ENCODE data around the gene ZDHHC3. TPM values are rescaled to one million over a fixed set of nuclear protein-coding genes. Genes with fewer than 3 reads are reported as not detected.

The ZDHHC3 gene
- total RNA-seq, 1 experiment from 2014 or later = 58.0 TPM

- CTCF ChIA-PET = no interaction called here
- no peak for TF ChIP-seq ARID4B (CRISPR knock-in tag; IDR thresholded peaks at IDR 0.05; ENCODE audit: borderline replicate concordance)
- no peak for TF ChIP-seq EMX1 (CRISPR knock-in tag; IDR thresholded peaks at IDR 0.05)
- no peak for TF ChIP-seq ZNF671 (CRISPR knock-in tag; IDR thresholded peaks at IDR 0.05)
- no peak for TF ChIP-seq ESRRA (CRISPR knock-in tag; IDR thresholded peaks at IDR 0.05; ENCODE audit: borderline replicate concordance)
- no peak for TF ChIP-seq ZNF425 (CRISPR knock-in tag; conservative IDR thresholded peaks at IDR 0.05)
- TF ChIP-seq, protein P1, sequence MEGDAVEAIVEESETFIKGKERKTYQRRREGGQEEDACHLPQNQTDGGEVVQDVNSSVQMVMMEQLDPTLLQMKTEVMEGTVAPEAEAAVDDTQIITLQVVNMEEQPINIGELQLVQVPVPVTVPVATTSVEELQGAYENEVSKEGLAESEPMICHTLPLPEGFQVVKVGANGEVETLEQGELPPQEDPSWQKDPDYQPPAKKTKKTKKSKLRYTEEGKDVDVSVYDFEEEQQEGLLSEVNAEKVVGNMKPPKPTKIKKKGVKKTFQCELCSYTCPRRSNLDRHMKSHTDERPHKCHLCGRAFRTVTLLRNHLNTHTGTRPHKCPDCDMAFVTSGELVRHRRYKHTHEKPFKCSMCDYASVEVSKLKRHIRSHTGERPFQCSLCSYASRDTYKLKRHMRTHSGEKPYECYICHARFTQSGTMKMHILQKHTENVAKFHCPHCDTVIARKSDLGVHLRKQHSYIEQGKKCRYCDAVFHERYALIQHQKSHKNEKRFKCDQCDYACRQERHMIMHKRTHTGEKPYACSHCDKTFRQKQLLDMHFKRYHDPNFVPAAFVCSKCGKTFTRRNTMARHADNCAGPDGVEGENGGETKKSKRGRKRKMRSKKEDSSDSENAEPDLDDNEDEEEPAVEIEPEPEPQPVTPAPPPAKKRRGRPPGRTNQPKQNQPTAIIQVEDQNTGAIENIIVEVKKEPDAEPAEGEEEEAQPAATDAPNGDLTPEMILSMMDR (IDR thresholded peaks at IDR 0.05) = no peak
- TF ChIP-seq JUN (CRISPR knock-in tag; IDR thresholded peaks at IDR 0.05) = no peak
- TF ChIP-seq FOXP1 (CRISPR knock-in tag; IDR thresholded peaks at IDR 0.05; ENCODE audit: borderline replicate concordance) = no peak
- TF ChIP-seq KAT7 (CRISPR knock-in tag; IDR thresholded peaks at IDR 0.05; ENCODE audit: borderline replicate concordance) = no peak
- no peak for TF ChIP-seq GTF2I (CRISPR knock-in tag; conservative IDR thresholded peaks at IDR 0.05)
- no peak for TF ChIP-seq IRF2 (CRISPR knock-in tag; IDR thresholded peaks at IDR 0.05; ENCODE audit: borderline replicate concordance, low read depth)
- TF ChIP-seq, protein P2, sequence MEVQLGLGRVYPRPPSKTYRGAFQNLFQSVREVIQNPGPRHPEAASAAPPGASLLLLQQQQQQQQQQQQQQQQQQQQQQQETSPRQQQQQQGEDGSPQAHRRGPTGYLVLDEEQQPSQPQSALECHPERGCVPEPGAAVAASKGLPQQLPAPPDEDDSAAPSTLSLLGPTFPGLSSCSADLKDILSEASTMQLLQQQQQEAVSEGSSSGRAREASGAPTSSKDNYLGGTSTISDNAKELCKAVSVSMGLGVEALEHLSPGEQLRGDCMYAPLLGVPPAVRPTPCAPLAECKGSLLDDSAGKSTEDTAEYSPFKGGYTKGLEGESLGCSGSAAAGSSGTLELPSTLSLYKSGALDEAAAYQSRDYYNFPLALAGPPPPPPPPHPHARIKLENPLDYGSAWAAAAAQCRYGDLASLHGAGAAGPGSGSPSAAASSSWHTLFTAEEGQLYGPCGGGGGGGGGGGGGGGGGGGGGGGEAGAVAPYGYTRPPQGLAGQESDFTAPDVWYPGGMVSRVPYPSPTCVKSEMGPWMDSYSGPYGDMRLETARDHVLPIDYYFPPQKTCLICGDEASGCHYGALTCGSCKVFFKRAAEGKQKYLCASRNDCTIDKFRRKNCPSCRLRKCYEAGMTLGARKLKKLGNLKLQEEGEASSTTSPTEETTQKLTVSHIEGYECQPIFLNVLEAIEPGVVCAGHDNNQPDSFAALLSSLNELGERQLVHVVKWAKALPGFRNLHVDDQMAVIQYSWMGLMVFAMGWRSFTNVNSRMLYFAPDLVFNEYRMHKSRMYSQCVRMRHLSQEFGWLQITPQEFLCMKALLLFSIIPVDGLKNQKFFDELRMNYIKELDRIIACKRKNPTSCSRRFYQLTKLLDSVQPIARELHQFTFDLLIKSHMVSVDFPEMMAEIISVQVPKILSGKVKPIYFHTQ (CRISPR knock-in tag; IDR thresholded peaks at IDR 0.05) = no peak
- TF ChIP-seq ZNF219 (CRISPR knock-in tag; IDR thresholded peaks at IDR 0.05; ENCODE audit: borderline replicate concordance) = no peak
- TF ChIP-seq, protein P3, sequence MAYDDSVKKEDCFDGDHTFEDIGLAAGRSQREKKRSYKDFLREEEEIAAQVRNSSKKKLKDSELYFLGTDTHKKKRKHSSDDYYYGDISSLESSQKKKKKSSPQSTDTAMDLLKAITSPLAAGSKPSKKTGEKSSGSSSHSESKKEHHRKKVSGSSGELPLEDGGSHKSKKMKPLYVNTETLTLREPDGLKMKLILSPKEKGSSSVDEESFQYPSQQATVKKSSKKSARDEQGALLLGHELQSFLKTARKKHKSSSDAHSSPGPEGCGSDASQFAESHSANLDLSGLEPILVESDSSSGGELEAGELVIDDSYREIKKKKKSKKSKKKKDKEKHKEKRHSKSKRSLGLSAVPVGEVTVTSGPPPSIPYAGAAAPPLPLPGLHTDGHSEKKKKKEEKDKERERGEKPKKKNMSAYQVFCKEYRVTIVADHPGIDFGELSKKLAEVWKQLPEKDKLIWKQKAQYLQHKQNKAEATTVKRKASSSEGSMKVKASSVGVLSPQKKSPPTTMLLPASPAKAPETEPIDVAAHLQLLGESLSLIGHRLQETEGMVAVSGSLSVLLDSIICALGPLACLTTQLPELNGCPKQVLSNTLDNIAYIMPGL (CRISPR knock-in tag; IDR thresholded peaks at IDR 0.05) = no peak
- no peak for TF ChIP-seq ZNF317 (CRISPR knock-in tag; IDR thresholded peaks at IDR 0.05; ENCODE audit: borderline replicate concordance, low read depth)
- no peak for TF ChIP-seq CREB1 (CRISPR knock-in tag; IDR thresholded peaks at IDR 0.05)
- no peak for TF ChIP-seq NR3C1 (CRISPR knock-in tag; conservative IDR thresholded peaks at IDR 0.05; ENCODE audit: low read depth)
- TF ChIP-seq GABPB1 (CRISPR knock-in tag; IDR thresholded peaks at IDR 0.05) = no peak
- TF ChIP-seq, protein P4, sequence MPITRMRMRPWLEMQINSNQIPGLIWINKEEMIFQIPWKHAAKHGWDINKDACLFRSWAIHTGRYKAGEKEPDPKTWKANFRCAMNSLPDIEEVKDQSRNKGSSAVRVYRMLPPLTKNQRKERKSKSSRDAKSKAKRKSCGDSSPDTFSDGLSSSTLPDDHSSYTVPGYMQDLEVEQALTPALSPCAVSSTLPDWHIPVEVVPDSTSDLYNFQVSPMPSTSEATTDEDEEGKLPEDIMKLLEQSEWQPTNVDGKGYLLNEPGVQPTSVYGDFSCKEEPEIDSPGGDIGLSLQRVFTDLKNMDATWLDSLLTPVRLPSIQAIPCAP (CRISPR knock-in tag; IDR thresholded peaks at IDR 0.05) = no peak
- H3K27me3 Mint-ChIP-seq (ENCODE audit: low read depth) = no peaks in the 10 kb centered on the region
- ATAC-seq (no peak), DNase-seq (ENCODE audit: low spot score) (no peak)
- POLR2A ChIA-PET = no interaction called here
- H3K4me1 Mint-ChIP-seq = peaks cover 14% of the 10 kb centered on the region
- H3K4me3 Mint-ChIP-seq = no peak overlapping the region
- peaks cover 29% of the 10 kb centered on the region for H3K36me3 Mint-ChIP-seq
- H3K27ac Mint-ChIP-seq = no peak overlapping the region; the same call in 1 of the 2 replicates
- H3K9me3 Mint-ChIP-seq = peaks cover 13% of the 10 kb centered on the region
Measured at GRCh38 chr3:44981751-44982150, 5.8 kb upstream of the ZDHHC3 start.
